Stimulated activated CD8-positive, alpha-beta memory T cell treated with anti-CD3 and anti-CD28 coated beads, Interleukin-12 subunit alpha, Interleukin-12 subunit beta, amount 100 ng/mL, for 4 hours (primary cell): ENCODE data around the gene PPA1.
"Not testable (repeated sequence)": the region's sequence is repeated elsewhere in the genome, so short reads cannot be mapped to it uniquely, and the experiment has no call there.

Experiments used
- DNase-seq: peaks from one replicate; pipeline ENCODE4 v3.0.0-alpha.2; 2020; ENCODE audit warnings: low read depth

PPA1 gene

DNA sequence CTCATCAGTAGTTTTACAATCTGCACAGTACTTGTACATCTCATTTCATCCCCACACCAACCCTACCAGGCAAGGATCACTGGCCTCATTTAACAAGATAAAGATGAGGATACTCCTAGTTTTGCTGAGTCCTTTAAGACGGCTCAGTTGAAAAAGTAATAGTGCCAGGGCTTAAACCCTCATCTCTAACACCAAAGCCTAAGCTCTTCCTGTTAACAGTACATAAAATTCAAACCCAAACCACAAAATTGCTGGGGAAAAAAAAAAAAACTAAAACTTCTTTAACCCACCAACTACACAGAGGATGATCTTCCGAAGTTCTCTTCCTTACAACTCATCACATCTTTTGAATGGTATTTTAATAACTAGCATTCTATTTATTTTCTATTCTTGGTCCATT is 64.2 kb downstream of the PPA1 start:
- DNase-seq: no peak

DNA sequence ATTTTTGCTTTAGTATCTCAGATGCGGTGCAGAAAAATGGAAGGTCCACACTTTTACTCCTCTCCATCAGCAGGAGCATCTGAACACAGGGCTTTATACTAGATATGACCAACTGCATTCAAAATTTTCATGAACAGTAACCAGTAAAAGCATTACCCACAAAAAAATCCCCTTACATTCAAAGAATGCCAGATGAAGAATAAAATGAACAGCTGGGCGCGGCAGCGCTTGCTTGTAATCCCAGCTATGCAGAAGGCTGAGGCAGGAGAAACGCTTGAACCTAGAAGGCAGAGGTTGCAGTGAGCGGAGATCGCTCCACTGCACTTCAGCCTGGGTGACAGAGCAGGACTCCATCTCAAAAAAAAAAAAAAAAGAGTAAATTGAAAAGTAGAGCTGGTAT is 66.0 kb downstream of the PPA1 start:
- no peak for DNase-seq

DNA sequence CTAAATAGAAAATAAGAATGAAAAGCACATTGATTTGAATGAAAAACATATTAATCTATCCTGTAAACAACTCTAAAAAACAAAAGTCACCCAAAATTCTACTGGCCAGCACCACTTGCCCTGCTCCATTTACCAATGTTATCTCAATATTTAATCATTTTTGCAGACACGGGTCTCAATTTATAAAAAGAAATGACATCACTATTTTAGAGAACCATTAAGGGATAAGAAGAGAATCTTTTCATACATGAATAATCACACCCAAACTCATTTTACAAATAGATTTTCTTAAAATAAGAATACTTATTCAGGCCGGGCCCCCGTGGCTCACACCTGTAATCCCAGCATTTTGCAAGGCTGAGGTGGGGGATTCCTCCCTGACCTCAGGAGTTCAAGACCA is 66.8 kb downstream of the PPA1 start:
- DNase-seq: no peak

DNA sequence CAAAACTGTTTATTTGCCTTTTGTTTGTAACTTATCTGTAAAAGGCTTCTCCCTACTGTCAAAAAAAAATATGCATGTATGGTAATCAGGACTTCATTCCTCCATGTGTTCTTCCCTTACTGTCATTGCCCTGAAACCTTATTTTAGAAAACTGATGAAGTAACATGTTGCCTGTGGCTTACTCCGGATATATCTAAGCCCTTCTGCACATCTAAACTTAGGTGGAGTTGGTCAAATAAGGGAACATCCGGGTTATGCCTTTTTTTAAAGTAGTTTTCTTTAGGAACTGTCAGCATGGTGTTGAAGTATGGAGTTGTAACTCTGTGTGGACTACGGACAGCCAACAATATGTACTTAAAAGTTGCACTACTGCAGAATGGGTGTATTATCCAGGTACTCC is 69.1 kb downstream of the PPA1 start:
- no peak for DNase-seq

DNA sequence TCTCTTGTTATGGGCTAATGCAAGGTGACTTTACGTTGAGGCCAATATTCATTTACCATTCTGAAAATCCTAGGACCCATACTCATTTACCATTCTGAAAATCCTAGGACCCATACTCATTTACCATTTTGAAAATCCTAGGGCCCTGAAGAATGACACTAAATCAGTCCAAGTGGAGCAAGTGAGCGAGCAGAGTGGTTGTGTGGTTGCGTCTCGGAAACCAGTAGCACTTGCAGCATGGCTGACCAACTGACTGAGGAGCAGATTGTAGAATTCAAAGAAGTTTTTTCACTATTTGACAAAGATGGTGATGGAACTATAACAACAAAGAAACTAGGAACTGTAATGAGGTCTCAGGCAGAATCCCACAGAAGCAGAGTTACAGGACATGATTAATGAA is 69.8 kb downstream of the PPA1 start:
- no peak for DNase-seq

DNA sequence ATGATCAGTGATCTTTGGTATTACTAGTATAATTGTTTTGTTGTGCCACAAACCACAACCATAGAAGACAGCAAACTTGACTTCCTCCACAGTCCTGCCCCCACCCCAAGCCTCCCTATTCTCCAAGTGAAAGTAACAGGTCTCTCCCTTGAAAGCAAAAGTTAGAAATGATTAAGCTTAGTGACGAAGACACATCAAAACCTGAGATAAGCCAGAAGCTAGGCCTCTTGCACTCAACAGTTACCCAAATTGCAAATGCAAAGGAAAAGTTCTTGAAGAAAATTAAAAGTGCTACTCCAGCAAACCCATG is 70.4 kb downstream of the PPA1 start:
- DNase-seq: no peak

DNA sequence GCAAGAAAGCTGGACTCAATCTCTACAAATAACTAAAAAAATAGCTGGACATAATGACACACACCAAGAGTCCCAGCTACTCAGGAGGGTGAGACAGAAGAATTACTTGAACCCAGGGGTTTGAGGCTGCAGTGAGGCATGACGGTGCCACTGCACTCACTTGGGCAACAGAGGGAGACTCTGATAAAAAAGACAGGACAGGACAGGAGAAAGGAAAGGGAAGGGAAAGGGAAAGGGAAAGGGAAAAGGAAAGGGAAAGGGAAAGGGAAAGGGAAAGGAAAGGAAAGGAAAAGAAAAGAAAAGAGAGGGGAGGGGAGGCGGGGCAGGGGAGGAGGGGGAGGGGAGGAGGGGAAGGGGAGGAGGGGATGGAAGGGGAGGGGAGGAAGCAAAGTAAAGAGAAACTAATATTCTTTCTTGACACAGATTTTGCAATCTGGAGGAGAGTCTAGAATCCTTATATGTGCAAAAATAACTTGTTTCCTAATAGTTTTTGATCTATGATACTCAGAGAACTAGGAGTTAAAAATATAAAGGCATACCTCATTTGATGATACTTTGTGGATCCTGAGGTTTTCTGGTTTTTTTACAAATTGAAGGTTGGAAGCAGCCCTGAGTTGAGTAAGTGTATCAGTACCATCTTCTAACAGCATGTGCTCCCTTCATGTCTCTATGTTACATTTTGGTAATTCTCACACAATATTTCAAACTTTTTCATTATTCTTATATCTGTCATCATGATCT is 70.9 kb downstream of the PPA1 start:
- no peak for DNase-seq

DNA sequence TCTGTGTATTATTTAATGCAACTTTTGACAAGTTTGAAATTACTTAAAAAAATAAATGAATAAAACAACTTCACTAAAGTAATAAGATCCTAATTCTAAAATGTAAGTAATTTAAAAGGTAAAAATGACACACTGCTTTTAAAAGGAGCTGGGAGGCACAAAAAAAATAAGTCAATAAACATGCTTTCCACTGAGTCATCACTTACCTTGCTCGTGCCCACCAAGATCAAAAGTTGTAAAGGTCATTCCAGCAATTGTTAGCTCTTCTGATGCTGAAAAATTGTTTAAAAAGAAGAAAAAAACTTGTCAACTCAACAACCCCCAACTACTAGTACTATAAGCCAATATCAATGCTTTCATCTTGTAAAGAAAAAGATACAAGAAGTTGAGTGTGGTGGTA is 72.4 kb downstream of the PPA1 start:
- no peak for DNase-seq

DNA sequence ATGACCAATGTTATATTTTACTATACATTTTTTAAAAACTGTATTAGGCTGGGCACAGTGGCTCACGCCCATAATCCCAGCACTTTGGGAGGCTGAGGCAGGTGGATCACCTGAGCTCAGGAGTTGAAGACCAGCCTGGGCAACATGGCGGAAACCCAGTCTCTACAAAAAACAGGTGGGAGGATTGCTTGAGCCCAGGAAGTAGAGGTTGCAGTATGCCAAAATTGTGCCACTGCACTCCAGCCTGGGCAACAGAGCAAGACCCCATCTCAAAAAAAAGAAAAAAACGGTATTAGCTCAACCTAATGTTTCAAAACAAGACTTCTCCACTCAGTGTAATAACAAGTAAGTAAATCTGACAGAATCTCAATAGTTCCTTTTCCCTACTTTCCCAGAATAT is 73.9 kb downstream of the PPA1 start:
- DNase-seq: not testable (repeated sequence)

DNA sequence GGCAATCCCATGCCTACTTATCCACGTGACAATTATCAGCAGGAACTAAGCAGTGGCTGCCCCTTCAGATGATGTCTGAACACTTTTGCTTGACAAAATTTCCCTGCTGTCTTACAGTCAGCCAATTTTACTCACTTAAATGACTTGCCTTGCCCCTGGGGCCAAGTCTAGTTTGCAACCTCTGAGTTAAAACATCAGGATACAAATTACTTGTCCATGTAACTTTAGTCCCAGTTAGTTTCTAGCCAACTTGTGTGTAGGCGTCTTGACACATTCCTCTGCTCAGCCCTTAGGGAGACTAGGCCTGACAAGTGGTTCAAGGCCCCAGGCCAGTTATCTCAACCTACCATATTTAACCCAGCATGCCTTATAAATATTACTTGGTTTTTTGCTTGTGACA is 75.1 kb downstream of the PPA1 start:
- DNase-seq: no peak

DNA sequence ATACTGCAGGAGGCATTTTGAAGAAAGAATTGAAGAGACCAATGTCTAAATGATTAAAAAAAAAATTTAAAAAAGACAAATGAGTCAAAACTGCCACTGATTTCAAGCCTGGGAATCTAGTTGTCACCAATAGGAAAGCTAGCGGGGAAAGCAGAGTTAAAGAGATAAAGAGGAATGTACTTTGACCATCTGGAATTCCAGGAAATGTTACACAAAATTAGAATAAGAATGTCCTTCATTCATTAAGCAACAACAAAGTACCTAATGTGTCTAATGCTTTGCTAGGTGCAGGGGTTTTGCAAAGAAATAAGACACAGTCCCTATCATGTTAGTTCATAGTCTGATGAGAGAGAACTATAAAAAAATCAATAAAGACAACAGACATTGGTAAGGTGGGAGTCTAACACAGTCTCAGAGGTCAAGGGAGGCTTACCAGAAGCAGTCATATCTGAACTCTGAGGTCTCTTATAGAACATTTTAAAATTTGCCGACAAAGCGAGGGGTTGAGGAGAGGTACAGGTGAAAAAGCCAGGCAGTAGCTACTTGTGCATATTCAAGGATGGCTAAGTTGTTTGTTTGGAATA is 77.9 kb downstream of the PPA1 start:
- no peak for DNase-seq
